ENCODE measurements around the gene C19orf81.

C19orf81 gene

DNA sequence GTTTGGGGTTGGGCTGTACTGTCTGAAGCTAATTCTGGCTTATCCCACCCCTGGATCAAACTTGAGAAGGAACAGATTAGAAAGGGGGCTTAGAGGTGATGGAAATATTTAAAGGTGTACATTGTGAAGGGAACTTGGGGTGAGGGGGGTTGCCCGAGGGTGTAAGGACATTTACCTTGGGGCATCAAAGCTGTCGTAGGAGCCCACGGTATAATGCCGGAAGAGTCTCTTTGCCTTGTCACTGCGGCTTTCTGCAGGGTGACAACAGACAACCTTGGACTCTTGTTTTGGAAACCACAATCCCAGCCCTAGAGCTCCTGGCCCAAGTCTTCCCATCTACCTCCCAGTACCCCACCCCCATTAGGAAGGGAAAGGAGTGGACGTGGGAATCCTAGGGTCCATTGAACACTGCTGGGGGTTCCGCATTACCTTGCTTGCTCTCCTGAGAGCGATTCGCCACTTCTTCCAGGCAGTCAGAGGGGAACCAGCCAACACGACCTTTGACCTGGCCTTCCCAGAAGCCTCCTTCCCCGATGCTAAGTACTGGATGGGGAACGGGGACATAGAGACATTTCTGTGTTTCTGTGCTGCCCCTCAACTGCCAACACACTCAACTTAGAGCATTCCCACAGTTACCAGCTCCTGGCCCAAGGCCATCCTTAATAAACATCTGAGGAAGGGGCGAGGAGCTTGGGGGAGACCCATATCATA, 48.3 kb downstream of the C19orf81 start:
- TF ChIP-seq CTCF (IDR thresholded peaks at IDR 0.05; ENCODE audit: insufficient read depth, low read length, missing control alignments), result no peak

GRCh38 chr19:50701367-50701985, 52.2 kb downstream of the C19orf81 start:
- CTCF ChIA-PET, result interaction anchor here (2.1 to 7.1 kb wide), 2 partner anchors 31 to 81 kb away, joined by 8 to 75 read pairs; no protein-coding TSS in a partner anchor
- no peak for DNase-seq (ENCODE audit: low read depth, low spot score)
- TF ChIP-seq CTCF (IDR thresholded peaks at IDR 0.05; ENCODE audit: insufficient read depth, low read length, missing control alignments), result no peak
- POLR2A ChIA-PET, result no interaction called here
- H3K4me3 ChIP-seq (ENCODE audit: low read depth, low read length), result no peak overlapping the region

More for the DNA sequence above, 48.3 kb downstream of the C19orf81 start:
- DNase-seq (ENCODE audit: low read depth, low spot score), result no peak
- no peak overlapping the region for H3K4me3 ChIP-seq (ENCODE audit: low read depth, low read length)
- CTCF ChIA-PET, result no interaction called here
- POLR2A ChIA-PET, result interaction anchor here (0.8 kb wide), 1 partner anchor 25 kb away, joined by 3 read pairs; the partner anchor contains the start of gene CLEC11A

DNA sequence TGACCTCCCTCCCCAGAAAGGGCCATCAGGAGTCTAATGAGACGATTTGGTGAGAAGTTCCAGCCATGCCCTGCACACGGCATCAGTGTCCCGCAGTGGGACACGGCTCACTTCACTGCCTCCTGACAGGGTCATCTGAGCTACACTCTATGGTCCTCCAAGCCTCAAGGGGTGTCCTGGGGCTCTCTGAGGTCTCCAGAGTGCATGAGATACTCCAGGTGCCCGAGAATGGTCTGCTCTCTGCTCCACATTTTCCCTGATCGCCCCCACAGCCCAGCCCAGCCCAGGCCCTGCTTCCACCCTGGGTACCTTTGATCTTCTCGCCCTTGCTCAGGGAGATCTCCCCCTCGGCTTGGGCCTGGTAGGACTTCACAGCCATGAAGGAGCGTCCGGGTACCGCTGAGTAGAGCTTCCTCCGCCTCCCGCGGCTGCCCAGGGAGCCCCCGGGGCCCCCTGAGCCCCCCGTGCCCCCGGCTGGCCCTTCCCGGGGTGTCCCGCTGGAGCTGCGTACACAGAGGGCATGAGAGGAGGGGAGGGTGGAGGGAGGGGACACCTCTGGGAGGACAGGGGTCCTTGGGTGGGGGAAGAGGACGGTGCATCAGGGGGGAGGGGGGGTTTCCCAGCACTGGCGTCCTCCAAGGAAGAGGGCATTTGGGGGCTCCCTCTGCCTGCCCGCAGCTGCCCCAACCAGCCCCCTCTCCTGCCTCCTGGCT, 53.1 kb downstream of the C19orf81 start:
- ChIA-PET POLR2A (interaction anchor here (0.9 kb wide), 1 partner anchor 191 kb away, joined by 3 read pairs; the partner anchor contains the start of gene JOSD2), CTCF (interaction anchor here (0.6 to 7.1 kb wide), 6 partner anchors 14 to 165 kb away, joined by 3 to 75 read pairs (median 11); partner anchors contain the start of gene CLEC11A)
- TF ChIP-seq CTCF (IDR thresholded peaks at IDR 0.05; ENCODE audit: insufficient read depth, low read length, missing control alignments), result no peak
- no peak for DNase-seq (ENCODE audit: low read depth, low spot score)
- no peak overlapping the region for H3K4me3 ChIP-seq (ENCODE audit: low read depth, low read length)

DNA sequence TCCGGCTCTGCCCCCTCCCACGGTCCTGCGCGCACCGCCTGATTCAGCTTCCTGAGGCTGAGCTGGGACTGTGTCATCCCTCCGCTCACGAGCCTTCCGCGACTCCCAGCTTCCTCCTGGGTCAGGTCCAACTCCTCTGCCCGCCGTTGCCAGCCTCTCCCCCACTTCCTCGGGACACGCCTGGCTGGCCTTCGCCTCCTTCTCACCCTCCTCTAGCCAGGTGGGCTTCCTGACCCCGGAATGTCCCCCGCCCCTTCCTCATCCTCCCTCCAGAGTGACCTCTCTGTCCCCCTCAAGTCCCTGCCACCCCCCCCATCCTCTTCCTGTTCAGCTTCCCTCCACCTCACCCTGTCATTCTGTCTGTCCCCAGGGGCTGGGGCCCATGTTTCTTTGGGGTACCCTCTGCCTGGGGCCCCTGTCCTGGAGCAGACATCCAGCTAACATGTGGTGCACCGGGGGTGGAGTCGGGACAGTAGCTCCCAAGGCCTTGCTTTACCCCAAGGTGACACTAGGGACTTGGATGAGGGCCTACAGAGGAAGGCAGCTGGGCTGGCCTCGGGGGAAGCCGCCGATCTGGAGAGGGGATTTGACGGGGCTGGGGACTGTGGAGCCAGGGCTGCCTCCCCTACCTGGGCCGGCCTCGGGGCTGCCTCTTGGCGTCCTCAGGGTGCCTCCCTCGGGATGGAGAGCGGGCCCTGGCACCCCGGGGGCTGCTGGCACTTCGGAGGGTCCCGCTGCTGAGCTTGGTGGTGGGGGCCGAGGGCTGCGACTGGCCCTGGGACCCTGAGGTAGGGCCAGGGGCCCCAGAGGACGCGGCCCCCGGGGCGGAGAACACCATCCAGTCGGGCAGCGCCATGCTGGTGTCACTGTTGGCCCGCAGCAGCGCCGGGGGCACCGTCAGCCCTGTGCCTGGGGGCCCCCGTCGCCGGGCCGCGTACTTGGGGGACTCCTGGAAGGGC, 53.9 kb downstream of the C19orf81 start:
- H3K4me3 ChIP-seq (ENCODE audit: low read depth, low read length), result no peak overlapping the region
- DNase-seq (ENCODE audit: low read depth, low spot score), result no peak
- ChIA-PET CTCF (interaction anchor here (0.6 to 7.1 kb wide), 9 partner anchors 11 to 219 kb away, joined by 3 to 75 read pairs (median 4); partner anchors contain the start of gene CLEC11A), POLR2A (interaction anchor here (0.9 kb wide), 1 partner anchor 192 kb away, joined by 3 read pairs; the partner anchor contains the start of gene JOSD2)
- no peak for TF ChIP-seq CTCF (IDR thresholded peaks at IDR 0.05; ENCODE audit: insufficient read depth, low read length, missing control alignments)

DNA sequence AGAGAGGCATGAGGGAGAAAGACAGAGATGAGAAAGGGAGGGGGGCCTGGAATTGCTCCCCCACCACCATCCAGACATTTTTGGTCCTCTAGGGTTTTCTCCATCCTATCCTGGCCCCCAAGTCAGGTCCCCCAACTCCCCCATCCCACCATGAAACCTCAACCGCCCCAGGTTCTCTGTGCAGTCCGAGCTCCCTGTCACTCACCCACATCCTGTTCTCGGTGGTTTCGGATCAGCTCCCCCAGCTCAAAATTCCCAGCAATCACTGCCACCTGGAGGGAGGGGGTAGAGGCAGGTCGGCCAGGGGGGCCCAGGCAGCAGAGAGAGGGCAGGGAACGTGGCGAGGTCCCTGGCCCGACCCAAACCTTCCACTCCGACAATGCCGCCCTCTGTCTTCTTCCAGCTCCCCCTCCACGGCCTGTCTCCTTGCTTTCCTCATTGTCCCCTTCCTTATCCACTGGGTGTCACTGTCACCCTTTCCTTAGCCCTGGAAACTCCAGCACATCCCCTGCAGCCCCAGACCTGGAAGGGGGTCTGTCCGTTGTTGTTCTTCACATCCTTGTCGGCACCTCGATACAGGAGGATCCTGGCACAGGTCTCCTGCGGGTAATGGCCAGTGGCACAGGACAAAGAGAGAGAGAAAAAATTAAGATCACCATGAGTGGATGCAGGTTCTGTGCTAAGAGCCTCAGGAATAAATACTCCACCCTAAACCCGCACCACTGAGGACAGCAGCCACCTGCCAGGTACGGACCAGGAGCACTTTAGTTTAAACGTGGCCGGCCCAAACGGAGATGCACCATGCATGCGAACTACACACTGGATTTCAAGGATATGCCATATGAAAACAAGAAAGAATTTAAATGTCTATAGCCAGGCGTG, 54.9 kb downstream of the C19orf81 start:
- TF ChIP-seq CTCF (IDR thresholded peaks at IDR 0.05; ENCODE audit: insufficient read depth, low read length, missing control alignments), result peak; percentile 11
- ChIA-PET POLR2A (no interaction called here), CTCF (interaction anchor here (0.7 to 7.1 kb wide), 12 partner anchors 8 to 218 kb away, joined by 3 to 75 read pairs (median 6); partner anchors contain the start of gene CLEC11A)
- no peak overlapping the region for H3K4me3 ChIP-seq (ENCODE audit: low read depth, low read length)
- no peak for DNase-seq (ENCODE audit: low read depth, low spot score)
